H54 (cell line): ENCODE measurements around the gene MCOLN1.
A peak's percentile ranks its signal among the peaks of the same experiment; 100 is the strongest.

Experiments used
- DNase-seq: peaks from one replicate; pipeline ENCODE4 v3.0.0; 2011; ENCODE audit warnings: low spot score, mixed read lengths; ENCODE audit not compliant: insufficient read length
- FAIRE-seq: peaks from 3 replicates; lab custom pipeline; 2011; peaks lifted over from hg19 to GRCh38; lab: Jason Lieb, UNC
- POLR2A ChIP-seq: IDR thresholded peaks from 2 replicates; pipeline ENCODE4 v1.6.1; 2011; ENCODE audit warnings: low read depth, mild to moderate bottlenecking, low read length

Gene MCOLN1

DNA sequence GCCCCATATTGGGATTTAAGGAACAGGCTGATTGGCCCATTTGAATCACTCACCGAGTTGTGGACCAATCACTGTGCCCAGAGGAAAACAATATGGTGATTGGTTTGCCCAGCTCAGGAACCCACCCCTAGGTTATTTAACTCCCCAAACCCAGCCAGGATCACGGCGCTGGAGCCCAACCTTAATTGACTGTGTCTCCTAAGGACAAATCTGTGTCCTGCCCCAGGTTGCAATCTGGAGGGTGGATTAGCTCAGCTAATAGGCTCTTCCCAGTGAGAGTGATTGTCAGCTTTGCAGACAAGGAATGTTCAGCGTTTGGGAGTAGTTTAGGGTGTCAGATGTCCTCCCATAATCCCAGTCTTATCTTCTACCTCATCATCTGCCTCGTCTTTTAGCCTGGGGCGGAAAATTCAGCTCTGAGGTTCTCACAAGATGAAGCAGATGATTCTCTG, 10.0 kb upstream of the MCOLN1 start:
- FAIRE-seq: no peak
- DNase-seq: no peak
- TF ChIP-seq POLR2A: no peak

DNA sequence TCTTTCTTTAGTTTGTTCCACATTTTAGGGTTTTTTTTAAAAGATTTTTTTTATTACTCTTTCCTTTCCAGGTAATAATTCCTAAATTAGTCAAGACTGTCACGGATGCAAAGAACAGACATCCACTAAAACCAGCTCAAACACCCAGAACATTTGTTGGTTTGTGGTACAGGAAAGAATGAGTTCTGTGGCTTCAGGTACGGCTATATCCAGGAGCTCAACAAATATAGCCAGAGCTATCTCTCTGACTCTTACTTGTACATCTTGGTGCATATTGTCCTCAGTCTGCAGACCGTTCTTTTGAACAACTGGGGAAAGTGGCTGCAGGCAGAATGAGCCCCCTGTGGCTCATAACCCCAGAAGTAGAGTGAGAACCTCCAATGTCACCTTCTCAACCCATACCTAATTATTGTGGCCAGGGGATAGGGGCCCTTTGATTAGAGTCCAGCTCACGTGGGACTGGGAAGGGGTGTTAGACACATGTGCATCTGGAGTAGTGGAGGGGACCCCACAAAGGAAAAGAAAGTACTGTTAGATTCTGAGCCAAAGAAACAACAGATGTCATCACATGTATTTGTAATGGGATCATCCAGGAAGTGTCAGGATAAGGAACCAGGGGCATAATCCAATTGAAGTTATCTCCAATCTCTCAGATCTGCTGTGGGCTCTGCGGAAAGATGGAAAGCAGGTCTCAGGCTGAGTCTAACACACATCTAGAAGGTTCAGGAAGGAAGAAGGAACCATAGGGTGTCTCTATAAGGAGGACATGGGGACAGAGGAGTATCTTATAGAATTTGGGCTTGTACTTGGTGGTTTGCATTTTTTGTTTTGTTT, 8.4 kb upstream of the MCOLN1 start:
- no peak for TF ChIP-seq POLR2A
- FAIRE-seq (no peak), DNase-seq (no peak)

DNA sequence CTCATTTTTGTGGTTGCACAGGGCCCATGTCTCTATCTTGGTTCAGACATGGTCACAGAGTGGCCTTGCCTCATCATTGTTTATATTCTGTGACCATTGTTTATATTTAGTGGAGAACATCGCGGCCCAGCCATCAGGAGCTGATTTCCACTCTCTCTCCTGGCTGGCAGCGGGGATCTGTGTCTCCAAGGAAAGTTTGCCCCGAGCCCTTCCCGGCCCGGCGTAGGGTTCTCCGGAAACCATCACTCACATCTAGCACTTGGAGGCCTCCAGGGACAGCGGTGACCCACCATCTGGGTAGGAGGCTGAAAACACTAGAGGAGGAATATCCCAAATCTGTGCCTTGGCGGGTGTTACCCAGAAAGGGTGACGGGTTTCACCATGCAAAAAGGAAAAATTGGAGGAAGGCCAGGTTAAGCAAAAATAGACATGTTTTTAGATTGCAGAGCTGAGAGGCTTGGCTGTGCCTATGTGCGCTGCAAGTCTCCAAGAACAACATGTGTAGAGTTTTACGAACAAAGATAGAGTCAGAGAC, 7.2 kb upstream of the MCOLN1 start:
- no peak for DNase-seq
- no peak for FAIRE-seq

DNA sequence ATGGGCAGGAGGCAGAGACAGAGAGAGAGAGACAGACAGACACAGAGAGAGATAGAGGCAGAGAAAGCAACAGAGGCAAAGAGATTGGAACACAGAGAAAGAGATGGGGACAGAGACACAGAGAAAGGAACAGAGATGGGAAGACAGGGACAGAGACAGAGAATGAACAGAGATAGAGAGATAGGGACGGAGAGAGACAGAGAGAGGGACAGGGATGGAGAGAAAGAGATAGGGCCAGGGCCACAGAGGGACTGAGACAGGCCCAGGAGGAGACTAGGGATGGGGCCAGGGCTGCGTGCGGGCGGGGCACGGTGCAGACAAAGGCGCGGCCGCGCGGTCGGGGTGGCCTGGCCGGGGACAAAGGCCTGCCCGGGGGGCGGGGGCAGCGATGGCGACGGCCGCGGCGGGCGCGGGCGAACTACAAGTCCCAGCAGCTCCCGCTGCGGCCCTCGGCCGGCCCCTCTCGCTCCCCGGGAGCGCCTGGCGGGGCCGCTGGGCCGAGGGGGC, 6.7 kb upstream of the MCOLN1 start, which contains the start of gene ZNF358:
ZNF358 (plus strand) TSS at position 459 of the 507 bp plus-strand sequence. CDS start 3,140 bp downstream, outside the sequence.
- no peak for FAIRE-seq
- peak; percentile 91 for DNase-seq
- peak; percentile 42 for TF ChIP-seq POLR2A

More for the DNA sequence above, 7.2 kb upstream of the MCOLN1 start:
- no peak for TF ChIP-seq POLR2A

DNA sequence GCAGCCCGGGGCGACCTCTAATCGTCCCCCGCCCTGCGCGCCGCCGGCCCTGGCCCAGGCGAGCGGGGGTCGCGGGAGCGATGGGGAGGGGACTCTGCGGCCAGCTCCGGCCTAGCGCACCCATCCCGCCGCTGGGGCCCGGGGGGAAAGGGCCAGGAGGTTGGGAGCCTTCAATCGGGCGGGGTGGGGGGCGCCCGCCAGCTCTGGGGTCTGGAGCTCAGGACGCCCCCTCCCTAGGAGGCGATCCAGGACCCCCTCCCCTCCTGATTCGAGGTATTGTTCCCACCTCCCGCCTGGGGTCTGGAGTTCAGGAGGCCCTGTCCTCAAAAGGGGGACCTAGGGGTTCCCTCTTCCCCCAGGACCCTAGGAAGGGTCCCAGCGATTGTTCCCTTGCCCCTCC, 6.1 kb upstream of the MCOLN1 start:
- FAIRE-seq (no peak), DNase-seq (no peak)
- TF ChIP-seq POLR2A: no peak

DNA sequence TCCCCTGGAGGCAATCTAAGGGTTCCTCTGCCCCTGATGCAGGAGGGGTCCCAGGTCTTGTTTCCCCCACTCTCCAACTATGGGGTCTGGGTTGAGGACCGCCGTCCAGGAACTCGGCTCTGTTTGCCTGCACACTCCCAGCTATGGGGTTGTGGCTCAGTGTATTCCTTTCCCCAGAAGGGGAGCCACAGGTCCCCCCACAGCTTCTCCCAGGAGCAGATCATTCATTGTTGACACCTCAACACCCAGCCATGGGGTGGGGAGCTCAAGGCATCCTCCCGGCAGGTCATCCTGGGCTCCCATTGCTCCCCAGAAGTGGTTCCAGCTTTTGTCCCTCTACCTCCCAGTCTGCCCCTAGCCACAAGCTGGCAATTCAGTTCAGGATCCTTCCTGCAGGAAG, 5.5 kb upstream of the MCOLN1 start:
- no peak for FAIRE-seq
- no peak for TF ChIP-seq POLR2A
- no peak for DNase-seq

DNA sequence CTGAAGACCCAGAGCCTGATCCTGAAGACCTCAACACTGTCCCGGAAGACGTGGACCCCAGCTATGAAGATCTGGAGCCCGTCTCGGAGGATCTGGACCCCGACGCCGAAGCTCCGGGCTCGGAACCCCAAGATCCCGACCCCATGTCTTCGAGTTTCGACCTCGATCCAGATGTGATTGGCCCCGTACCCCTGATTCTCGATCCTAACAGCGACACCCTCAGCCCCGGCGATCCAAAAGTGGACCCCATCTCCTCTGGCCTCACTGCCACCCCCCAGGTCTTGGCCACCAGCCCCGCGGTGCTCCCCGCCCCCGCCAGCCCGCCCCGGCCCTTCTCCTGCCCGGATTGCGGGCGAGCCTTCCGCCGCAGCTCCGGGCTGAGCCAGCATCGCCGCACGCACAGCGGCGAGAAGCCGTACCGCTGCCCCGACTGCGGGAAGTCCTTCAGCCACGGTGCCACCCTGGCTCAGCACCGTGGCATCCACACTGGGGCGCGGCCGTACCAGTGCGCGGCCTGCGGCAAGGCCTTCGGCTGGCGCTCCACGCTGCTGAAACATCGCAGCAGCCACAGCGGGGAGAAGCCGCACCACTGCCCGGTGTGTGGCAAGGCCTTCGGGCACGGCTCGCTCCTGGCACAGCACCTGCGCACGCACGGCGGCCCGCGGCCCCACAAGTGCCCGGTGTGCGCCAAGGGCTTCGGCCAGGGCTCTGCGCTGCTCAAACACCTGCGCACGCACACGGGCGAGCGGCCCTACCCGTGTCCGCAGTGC, 2.9 kb upstream of the MCOLN1 start:
- DNase-seq (no peak), FAIRE-seq (no peak)
- TF ChIP-seq POLR2A: no peak

DNA sequence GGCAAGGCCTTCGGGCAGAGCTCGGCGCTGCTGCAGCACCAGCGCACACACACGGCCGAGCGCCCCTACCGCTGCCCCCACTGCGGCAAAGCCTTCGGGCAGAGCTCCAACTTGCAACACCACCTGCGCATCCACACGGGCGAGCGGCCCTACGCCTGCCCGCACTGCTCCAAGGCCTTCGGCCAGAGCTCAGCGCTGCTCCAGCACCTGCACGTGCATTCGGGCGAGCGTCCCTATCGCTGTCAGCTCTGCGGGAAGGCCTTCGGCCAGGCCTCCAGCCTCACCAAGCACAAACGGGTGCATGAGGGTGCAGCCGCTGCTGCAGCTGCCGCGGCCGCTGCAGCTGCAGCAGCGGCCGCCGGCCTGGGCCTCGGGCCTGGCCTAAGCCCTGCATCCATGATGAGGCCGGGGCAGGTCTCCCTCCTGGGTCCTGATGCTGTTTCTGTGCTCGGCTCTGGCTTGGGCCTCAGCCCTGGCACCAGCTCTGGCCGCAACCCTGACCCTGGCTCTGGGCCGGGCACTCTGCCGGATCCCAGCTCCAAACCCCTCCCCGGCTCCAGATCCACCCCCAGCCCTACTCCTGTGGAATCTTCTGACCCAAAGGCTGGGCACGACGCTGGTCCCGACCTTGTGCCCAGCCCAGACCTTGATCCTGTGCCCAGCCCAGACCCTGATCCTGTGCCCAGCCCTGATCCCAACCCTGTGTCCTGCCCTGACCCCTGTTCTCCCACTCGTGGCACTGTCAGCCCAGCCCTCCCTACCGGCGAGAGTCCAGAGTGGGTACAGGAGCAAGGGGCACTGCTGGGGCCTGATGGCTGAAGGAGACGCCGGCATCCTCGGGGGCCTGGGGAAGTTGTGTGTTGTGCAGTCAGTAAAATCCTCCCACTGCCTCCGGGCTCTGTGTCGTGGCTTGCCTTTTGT, 2.0 kb upstream of the MCOLN1 start:
- no peak for TF ChIP-seq POLR2A
- FAIRE-seq: no peak
- no peak for DNase-seq

DNA sequence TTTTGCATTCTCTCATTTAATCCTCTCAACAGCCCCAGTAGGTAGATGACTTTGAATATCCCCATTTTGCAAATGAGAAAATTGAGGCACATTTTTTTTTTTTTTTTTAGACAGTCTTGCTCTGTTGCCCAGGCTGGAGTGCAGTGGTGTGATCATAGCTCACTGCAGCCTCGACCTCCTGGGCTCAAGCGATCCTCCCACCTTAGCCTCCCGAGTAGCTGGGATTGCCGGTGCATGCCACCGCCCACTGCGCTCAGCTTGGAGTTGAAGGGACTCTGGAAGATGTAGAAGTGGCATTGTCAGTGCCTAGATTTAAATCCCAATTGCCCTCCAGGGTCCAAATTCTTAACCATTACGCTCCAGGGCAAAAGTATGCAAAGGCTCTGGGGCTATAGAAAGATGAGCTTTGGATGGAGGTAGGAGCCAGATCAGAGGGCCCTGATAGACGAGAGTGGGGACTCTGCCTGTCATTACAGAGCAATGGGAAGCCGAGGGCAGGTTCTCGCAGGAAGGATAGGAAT, 813 bp upstream of the MCOLN1 start:
- no peak for DNase-seq
- TF ChIP-seq POLR2A: no peak
- FAIRE-seq: no peak

DNA sequence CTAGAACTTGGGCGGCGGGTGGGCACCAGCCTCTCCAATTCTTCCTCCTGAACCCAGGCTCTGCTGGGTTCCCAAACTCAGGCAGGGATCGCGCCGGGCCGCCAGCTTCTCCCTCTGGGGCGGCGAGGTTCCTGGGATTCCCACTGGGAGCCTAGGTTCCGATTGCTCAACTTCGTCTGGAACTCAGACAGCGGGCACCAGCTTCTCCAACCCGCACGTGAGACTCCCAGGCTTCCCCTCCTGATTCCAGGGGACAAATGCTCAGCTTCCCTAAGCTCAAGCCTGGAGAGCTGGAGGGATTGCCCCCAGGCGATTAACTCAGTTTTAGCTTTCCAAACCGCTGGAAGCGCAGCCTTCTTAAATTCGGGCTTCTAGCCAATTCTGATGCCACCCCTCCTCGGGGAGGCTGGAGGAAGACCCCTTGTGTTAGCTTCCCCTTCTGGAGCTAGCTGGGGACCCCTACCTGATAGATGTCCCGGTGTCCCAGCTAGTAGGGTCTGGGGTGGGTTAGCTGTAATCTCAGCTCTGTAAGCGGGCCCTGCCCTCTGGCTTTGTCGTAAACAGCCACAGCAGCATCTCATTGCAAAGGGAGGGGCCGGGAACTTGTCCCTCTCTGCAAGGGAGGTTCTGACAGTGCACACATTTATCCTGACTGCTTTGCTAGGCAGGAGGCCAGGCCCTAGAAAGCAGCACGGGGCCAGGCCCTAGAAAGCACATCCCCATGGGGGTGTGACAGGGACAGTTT, 671 bp downstream of the MCOLN1 start:
- TF ChIP-seq POLR2A: no peak
- FAIRE-seq: no peak

DNA sequence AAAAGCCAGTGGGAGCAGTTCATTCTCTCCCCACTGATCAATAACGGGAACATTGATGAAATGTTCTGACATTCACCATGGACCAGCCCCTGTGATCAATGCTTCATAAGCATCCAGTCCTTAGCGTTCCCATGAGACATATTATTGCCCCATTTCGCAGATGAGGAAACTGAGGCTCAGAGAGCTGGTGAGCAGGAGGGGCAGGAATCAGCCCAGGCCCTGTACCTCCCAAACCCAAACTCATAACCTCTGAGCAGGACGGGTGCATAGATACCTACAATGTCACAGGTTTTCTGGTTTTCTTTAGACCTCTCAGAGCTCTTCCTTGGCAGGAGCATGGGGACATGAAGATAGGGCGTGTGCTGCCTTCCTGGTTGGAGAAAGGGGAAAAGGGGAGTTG, 2.1 kb downstream of the MCOLN1 start:
- FAIRE-seq (no peak), DNase-seq (no peak)
- TF ChIP-seq POLR2A: no peak

More for the DNA sequence above, 671 bp downstream of the MCOLN1 start:
- peak; percentile 46 for DNase-seq

DNA sequence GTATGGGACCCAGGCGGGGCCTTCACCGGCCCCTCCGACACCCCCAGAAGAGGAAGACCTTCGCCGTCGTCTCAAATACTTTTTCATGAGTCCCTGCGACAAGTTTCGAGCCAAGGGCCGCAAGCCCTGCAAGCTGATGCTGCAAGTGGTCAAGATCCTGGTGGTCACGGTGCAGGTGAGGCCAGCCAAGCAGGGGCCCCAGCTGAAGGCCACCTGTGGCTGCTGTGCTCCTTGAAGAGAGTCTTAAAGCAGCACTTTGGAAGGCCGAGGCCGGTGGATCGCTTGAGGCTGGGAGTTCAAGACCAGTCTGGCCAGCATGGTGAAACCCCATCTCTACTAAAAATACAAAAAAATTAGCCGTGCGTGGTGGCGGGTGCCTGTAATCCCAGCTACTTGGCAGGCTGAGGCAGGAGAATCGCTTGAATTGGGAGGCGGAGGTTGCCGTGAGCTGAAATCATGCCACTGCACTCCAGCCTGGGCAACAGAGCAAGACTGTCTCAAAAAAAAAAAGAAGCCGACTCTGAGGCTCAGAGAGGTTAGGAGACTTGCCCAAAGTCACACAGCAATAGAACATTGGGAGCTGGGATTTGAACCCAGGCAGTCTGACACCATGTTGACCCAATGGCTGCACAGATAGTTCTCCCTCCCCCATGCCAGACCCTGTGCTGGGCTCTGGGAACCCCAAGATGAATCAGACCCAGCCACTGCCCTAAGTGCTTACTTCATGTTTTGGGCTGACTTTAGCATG, 2.7 kb downstream of the MCOLN1 start:
- DNase-seq (no peak), FAIRE-seq (no peak)
- no peak for TF ChIP-seq POLR2A
